ENCODE measurements around the gene ARHGEF1.

Gene ARHGEF1

DNA sequence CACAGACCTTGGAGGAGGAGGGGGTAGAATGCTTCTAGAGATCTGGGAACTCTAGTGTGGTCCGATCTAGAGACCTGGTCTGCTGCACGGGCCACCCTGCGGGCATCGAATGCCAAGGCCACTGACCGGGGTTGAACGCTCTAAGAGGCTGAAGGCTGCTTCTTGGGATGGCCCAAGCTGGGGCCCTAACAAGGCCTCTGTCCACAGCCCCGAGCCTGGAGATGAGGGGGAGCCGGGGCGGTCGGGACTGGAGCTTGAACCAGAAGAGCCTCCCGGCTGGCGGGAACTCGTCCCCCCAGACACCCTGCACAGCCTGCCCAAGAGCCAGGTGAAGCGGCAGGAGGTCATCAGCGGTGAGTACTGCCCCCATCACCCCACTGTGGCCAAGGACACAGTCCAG lies 15.3 kb downstream of the ARHGEF1 start:
- Histone ChIP-seq H3K4me1 (ENCODE audit: insufficient read depth, low read length) (no peaks in the 10 kb centered on the region; the same call in 1 of the 2 replicates), H3K36me3 (ENCODE audit: insufficient read depth, low read length) (no peaks in the 10 kb centered on the region; the same call in none of the 2 replicates)

DNA sequence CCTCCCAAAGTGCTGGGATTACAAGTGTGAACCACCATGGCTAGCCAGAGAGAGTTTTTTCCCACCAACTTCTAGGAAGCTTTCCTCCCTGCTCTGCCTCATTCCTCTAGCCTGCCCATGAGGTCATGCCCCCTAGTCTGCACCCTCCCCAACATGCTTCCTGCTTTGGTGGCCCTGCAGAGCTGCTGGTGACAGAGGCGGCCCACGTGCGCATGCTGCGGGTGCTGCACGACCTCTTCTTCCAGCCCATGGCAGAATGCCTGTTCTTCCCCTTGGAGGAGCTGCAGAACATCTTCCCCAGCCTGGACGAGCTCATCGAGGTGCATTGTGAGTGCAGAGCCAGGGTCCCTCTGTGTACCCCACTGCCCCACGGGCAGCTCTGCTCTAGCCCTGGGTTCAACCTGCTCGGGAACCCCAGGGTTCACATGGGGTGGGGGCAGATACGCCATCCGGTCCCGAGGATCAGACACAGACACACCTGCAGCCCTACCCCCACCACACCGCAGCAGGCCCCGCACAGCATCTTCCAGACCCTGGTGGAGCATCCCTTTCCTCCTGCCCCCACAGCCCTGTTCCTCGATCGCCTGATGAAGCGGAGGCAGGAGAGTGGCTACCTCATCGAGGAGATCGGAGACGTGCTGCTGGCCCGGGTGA lies 18.9 kb downstream of the ARHGEF1 start:
- Histone ChIP-seq H3K36me3 (ENCODE audit: insufficient read depth, low read length) (peaks cover 4% of the 10 kb centered on the region), H3K4me1 (ENCODE audit: insufficient read depth, low read length) (no peaks in the 10 kb centered on the region), H3K9me3 (ENCODE audit: control insufficient read depth, insufficient read depth, low read length) (no peaks in the 10 kb centered on the region), H3K9ac (ENCODE audit: low read depth, low read length) (no peak overlapping the region)

More for the DNA sequence above, 15.3 kb downstream of the ARHGEF1 start:
- no peak overlapping the region for H3K9ac ChIP-seq (ENCODE audit: low read depth, low read length)
- no peaks in the 10 kb centered on the region for H3K9me3 ChIP-seq (ENCODE audit: control insufficient read depth, insufficient read depth, low read length)

DNA sequence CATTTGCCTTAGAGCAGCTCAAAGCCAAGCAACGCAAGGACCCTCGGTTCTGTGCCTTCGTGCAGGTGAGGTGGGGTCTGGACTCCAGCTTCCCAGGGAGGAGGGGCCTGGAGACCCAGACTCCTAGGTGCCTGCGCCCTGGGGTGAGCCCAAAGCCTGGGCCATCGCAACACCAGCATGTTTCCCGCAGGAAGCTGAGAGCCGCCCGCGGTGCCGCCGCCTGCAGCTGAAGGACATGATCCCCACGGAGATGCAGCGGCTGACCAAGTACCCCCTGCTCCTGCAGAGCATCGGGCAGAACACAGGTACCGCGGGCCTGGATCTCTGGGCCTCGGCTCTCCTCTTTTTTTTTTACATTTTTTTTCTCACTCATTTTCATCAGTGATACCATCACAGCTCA lies 19.6 kb downstream of the ARHGEF1 start:
- H3K9me3 ChIP-seq (ENCODE audit: control insufficient read depth, insufficient read depth, low read length): no peaks in the 10 kb centered on the region
- no peak overlapping the region for H3K9ac ChIP-seq (ENCODE audit: low read depth, low read length)
- peaks cover 4% of the 10 kb centered on the region for H3K36me3 ChIP-seq (ENCODE audit: insufficient read depth, low read length)
- no peaks in the 10 kb centered on the region for H3K4me1 ChIP-seq (ENCODE audit: insufficient read depth, low read length)

GRCh38 chr19:41903193-41903953 lies 20.4 kb downstream of the ARHGEF1 start:
- Histone ChIP-seq H3K4me1 (ENCODE audit: insufficient read depth, low read length) (no peaks in the 10 kb centered on the region), H3K9ac (ENCODE audit: low read depth, low read length) (no peak overlapping the region), H3K9me3 (ENCODE audit: control insufficient read depth, insufficient read depth, low read length) (no peaks in the 10 kb centered on the region), H3K36me3 (ENCODE audit: insufficient read depth, low read length) (peaks cover 4% of the 10 kb centered on the region)

- Histone ChIP-seq H3K9me3 (ENCODE audit: control insufficient read depth, insufficient read depth, low read length) (no peaks in the 10 kb centered on the region), H3K9ac (ENCODE audit: low read depth, low read length) (no peak overlapping the region), H3K4me1 (ENCODE audit: insufficient read depth, low read length) (no peaks in the 10 kb centered on the region), H3K36me3 (ENCODE audit: insufficient read depth, low read length) (peaks cover 4% of the 10 kb centered on the region)
These were observed 21.3 kb downstream of the ARHGEF1 start for GRCh38 chr19:41904118-41904870.

DNA sequence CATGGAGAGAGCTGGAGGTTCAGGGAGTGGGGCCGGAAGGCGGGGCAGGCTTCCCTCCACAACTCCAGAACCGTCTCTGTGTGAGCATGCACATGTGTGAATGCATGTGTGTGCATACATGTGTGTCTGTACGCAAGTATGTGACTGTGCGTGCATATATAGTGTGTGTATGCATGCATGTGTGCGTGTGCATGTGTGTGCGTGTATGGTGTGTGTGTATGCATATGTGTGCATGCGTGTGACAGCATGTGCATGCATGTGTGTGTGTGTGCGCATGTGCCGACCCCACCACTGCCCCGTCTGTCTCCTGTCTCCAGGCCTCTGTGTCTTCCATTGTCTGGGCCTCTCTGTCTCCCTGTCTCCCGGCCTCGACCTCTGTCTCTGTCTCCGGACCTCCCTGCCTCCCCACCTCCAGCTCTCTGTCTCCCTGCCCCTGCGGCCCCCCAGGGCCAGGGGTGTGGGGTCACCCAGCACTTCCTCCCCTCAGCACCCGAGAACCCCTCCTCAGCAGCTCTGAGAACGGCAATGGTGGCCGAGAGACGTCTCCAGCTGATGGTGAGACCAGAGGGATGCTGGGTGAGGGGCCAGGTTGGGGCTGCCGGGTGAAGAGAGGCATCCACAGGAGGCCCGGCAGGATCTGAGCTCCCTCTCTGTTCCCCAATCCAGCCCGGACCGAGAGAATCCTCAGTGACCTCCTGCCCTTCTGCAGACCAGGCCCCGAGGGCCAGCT lies 22.5 kb downstream of the ARHGEF1 start:
- Histone ChIP-seq H3K4me1 (ENCODE audit: insufficient read depth, low read length) (no peaks in the 10 kb centered on the region), H3K36me3 (ENCODE audit: insufficient read depth, low read length) (peaks cover 4% of the 10 kb centered on the region), H3K9me3 (ENCODE audit: control insufficient read depth, insufficient read depth, low read length) (no peaks in the 10 kb centered on the region), H3K9ac (ENCODE audit: low read depth, low read length) (no peak overlapping the region)

GRCh38 chr19:41906271-41906670 lies 23.3 kb downstream of the ARHGEF1 start:
- H3K9ac ChIP-seq (ENCODE audit: low read depth, low read length): no peak overlapping the region
- peaks cover 4% of the 10 kb centered on the region; the same call in 1 of the 2 replicates for H3K36me3 ChIP-seq (ENCODE audit: insufficient read depth, low read length)

DNA sequence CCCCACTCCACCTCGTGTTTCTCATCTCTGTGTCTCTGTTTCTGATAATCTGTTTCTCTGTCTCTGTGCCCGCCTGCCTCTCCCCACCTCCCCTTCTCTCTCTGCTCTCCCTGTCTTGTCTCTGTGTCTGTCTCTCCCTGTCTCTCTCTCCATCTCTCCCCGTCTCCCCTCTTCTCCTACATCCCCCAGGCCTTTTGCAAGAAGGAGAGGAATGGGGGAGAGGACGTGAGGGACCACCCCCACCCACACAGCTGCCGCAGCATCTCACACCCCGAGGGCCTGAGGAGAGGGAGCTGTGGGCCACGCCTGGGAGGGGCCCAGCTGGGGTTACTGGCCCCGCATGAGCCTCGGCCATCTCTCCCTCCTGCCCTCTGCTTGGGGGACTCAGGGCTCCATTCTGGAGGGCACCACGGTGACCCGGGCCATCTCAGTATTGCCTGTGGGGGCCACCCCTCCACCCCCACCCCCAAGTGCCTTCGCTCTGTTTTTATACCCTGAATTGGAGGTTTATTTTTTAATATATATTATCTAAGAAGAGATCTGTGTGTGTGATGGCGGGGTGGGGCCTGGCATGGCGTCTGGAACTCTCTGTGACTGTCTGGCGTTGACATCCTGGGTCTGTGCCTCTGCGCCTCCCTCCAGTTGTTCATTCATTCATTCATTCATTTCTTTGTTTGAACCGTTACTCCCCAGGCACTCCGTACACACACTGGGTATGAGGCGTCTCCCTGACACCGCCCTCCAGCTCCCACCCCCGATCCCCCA lies 24.1 kb downstream of the ARHGEF1 start:
- no peaks in the 10 kb centered on the region for H3K9me3 ChIP-seq (ENCODE audit: control insufficient read depth, insufficient read depth, low read length)
- peaks cover 4% of the 10 kb centered on the region; the same call in 1 of the 2 replicates for H3K36me3 ChIP-seq (ENCODE audit: insufficient read depth, low read length)
- H3K9ac ChIP-seq (ENCODE audit: low read depth, low read length): no peak overlapping the region
- peaks cover 5% of the 10 kb centered on the region for H3K4me1 ChIP-seq (ENCODE audit: insufficient read depth, low read length)

More at GRCh38 chr19:41906271-41906670, 23.3 kb downstream of the ARHGEF1 start:
- Histone ChIP-seq H3K4me1 (ENCODE audit: insufficient read depth, low read length) (no peaks in the 10 kb centered on the region), H3K9me3 (ENCODE audit: control insufficient read depth, insufficient read depth, low read length) (no peaks in the 10 kb centered on the region)

GRCh38 chr19:41907994-41908615 lies 25.1 kb downstream of the ARHGEF1 start:
- peaks cover 9% of the 10 kb centered on the region for H3K4me1 ChIP-seq (ENCODE audit: insufficient read depth, low read length)
- H3K36me3 ChIP-seq (ENCODE audit: insufficient read depth, low read length): peaks cover 4% of the 10 kb centered on the region; the same call in 1 of the 2 replicates
- no peaks in the 10 kb centered on the region for H3K9me3 ChIP-seq (ENCODE audit: control insufficient read depth, insufficient read depth, low read length)
- H3K9ac ChIP-seq (ENCODE audit: low read depth, low read length): no peak overlapping the region

DNA sequence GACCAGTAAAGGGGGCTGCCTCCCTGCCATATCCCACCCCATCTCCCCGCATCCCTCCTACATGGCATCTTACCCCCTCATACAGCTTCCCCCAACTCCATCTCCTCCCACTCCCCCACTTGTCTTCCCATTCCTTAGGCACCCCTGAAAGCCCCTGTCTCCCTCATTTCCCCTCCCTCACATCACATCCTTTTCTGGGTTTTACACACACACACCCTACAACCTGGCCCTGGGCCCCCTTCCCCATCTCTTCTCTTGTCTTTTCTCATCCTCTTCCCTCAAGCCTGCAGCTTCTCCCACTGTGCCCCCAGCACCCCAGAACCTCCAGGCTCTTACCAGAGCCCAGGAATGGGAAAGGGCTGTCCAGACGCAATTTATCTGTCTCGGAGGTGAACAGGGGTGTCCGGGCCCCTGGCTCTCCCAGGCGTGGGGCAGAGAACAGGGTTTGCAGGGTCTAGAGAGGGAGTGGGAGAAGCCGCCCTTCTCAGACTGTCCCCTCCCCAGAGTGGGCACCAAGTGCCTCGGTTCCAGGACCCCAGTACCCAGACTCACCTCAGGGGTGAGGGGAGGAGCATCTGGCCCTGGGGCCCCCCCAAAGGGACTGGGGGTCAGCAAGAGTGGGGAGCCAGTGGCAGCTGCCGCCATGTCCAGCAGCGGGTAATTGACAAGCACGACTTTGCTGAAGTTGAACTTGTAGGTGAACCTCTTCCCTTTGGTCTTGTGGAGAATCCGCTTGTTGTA lies 25.9 kb downstream of the ARHGEF1 start:
- H3K9ac ChIP-seq (ENCODE audit: low read depth, low read length): no peak overlapping the region
- H3K36me3 ChIP-seq (ENCODE audit: insufficient read depth, low read length): peaks cover 4% of the 10 kb centered on the region; the same call in 1 of the 2 replicates
- H3K9me3 ChIP-seq (ENCODE audit: control insufficient read depth, insufficient read depth, low read length): no peaks in the 10 kb centered on the region
- H3K4me1 ChIP-seq (ENCODE audit: insufficient read depth, low read length): peaks cover 9% of the 10 kb centered on the region

DNA sequence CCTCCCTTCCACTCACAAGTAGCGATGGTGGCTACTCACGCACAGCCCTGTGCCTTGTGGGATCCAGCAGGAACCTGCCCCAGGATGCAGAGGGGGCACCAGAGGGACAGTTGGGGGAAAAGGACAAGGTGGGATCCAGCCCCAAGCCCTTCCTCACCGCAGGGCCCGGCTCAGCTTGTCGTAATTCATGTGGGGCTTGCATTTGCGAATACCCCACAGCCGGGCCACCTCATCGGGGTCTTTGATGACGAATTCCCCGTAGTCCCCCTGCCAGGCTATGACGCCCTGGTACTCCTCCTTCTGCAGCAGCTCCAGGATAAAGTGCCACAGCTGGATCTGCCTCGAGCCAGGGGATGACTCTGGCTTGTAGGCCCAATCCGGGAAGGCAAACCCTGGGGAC lies 26.7 kb downstream of the ARHGEF1 start:
- no peak overlapping the region for H3K9ac ChIP-seq (ENCODE audit: low read depth, low read length)
- peaks cover 9% of the 10 kb centered on the region for H3K4me1 ChIP-seq (ENCODE audit: insufficient read depth, low read length)
- no peaks in the 10 kb centered on the region for H3K9me3 ChIP-seq (ENCODE audit: control insufficient read depth, insufficient read depth, low read length)
- peaks cover 4% of the 10 kb centered on the region; the same call in 1 of the 2 replicates for H3K36me3 ChIP-seq (ENCODE audit: insufficient read depth, low read length)

GRCh38 chr19:41910240-41910991 lies 27.4 kb downstream of the ARHGEF1 start:
- H3K36me3 ChIP-seq (ENCODE audit: insufficient read depth, low read length): peaks cover 4% of the 10 kb centered on the region; the same call in 1 of the 2 replicates
- no peaks in the 10 kb centered on the region for H3K9me3 ChIP-seq (ENCODE audit: control insufficient read depth, insufficient read depth, low read length)
- peaks cover 9% of the 10 kb centered on the region for H3K4me1 ChIP-seq (ENCODE audit: insufficient read depth, low read length)
- H3K9ac ChIP-seq (ENCODE audit: low read depth, low read length): no peak overlapping the region

Data from ES-I3 (cell line).